GM21576 (cell line): ENCODE measurements around the gene SH3TC2.
A peak's percentile ranks its signal among the peaks of the same experiment; 100 is the strongest.

ENCODE experiments used
- ATAC-seq: cut with Tn5 transposase; IDR thresholded peaks from one replicate; pipeline ENCODE4 v1.9.1; 2021; ENCODE audit warnings: mild to moderate bottlenecking, moderate library complexity; ENCODE audit not compliant: unreplicated experiment

The SH3TC2 gene

DNA sequence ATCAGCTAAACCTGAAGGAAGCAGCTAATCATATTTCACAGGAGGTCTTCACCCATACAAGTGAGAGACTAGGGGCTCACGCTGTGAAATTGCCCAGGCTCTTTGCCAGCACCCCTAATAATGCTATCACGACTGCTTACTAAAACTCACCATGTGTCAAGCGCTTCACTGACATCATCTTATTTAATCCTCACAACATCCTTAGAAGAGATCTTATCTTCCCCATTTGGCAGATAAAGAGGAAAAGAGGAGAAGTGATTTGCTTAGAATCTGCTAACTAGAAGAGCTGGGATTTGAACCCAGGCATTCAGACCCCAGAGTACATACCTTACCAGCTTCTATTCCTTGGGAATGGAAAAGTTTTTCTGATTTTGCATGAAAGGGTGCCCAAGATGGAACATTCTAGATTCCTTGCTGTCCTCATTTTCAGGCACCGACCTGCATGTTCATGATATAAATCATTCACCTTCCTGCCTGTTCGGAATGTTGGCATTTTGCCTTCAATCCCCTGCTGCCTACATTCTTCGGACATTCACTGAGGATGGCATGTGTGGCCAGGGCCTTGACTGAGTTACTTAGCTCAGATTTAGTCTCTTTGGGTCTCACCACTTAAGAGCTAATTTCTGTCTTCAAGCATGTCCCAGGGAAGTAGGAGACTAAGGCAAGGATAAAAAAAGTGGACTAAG lies 88.1 kb downstream of the SH3TC2 start:
- no peak for ATAC-seq

DNA sequence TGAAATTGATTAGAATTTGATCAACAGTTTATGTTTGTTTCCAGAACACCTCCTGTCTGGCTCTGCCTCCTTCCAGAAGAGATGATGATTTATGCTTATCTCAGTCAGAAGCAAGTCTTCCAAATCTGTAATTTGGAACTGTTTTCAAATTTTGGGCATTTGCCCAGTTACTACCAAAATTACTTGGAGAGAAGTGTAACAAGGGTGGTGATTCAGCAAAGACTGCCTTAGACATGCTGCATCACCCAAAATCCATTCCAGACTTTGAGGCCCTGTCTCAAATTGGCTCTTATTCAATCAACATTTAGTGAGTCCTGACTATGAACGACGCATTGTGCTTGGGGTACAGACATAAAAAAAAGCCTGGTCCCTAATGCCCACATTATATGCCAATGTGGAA lies 89.4 kb downstream of the SH3TC2 start:
- ATAC-seq: no peak

DNA sequence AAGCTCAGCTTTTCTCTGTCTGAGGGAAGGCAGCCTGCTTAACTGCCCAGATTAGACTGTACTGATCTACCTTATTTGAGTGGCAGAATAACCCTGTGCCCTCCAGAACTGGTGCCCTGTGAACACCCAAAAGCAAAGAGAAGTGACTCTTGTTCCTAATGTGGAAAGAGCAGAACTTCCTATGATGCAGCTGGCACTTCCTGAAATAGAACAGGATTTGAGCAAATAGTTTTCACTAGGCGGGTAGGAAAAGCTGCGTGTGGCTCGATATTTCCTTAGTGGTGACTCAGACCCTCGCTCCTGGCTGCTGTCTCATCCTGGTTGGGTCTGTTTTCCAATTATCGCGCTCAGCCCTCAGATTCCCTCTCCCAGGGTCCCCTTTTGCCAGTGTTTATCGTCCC lies 89.9 kb downstream of the SH3TC2 start:
- no peak for ATAC-seq

DNA sequence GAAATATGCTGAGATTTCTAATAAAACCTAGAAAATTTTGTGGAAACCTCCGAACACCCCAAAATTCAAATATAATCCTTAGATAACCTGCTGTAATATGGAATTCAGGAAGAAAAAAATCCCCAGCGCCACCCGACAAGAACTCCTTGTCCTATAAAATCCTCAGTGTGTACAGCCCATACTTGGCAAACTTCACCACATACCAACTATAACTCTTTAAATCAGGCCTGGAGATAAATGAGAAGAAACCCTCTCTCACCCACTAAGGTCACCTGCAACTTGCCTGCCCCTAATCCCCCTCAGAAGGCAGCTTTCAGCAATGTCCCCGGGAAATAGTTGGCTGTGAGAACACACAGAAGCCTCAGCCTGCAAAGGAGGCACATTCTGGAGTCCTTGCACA lies 90.5 kb downstream of the SH3TC2 start:
- no peak for ATAC-seq

DNA sequence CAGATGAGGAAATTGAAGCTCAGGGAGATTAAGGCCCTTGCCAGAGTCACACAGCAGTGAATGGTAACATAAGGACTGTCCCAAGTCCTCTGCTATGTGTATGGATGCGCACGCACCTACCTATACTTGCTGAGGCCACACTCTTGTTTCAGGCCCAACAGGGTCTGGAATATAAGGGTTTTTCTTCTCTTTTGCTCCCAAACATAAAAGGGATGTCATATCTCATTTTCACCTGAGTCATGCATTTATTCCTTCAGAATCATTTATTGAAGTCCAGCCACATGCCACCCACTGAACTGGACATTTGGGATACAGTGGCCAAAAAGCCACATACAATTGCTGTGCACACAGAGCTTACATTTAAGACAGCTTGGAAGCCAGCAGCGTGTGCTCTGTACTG lies 92.0 kb downstream of the SH3TC2 start:
- no peak for ATAC-seq

DNA sequence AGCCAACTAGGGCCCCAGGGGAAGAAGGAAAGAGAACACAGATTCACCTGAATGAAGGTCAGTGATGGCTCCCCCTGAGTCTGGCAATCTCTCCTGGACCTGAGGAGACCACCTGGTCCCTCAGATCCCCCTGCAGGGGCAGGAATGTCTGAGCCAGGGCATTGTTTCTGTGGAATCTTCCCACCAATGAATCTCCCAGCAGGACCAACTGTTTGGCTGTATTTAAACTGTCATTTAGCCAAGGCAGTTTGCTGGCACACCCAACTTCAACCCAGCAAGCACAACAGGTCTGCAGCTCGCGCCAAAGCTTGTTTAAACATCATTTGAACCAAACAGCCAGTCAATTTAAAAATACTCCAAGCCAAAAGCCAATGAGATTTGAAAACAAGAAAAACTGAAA lies 92.6 kb downstream of the SH3TC2 start:
- ATAC-seq: no peak

DNA sequence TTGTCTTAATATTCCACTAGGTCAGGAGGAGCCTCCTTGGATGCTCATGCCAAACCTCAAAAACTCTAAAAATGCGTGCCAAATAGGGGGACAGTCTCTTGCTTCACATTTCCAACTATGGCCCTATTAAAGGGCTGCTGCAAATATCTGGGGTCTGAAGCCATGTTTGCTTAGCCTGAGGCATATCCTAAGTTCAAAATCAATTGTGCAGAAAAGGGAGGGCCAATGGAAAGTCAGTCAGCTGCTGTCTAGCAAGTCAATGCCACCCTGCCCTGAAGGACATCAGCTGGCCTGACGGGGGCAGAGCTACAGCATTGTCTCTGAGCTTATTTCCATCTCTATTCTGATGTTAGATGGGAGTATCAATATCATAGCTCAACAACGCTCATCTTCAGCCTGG lies 93.6 kb downstream of the SH3TC2 start:
- no peak for ATAC-seq

DNA sequence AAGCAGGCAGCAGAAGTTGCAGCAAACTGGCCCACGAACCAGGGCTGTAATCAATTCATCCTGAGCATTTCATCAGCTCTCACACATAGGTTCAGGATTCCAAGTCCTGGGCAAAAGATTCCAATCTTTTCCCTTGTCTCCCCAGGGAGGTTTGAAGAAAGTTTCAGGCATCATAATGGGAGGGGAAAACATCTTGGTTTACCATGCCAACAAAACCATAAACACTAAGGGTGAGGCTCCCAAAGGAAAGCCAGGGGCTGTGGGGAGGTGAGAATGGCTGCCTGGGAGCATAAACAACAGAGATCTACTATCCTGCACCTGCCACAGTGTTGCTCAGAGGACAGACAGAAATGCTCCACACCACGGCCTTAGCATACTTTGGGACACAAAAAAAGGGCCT lies 94.6 kb downstream of the SH3TC2 start:
- ATAC-seq: no peak

DNA sequence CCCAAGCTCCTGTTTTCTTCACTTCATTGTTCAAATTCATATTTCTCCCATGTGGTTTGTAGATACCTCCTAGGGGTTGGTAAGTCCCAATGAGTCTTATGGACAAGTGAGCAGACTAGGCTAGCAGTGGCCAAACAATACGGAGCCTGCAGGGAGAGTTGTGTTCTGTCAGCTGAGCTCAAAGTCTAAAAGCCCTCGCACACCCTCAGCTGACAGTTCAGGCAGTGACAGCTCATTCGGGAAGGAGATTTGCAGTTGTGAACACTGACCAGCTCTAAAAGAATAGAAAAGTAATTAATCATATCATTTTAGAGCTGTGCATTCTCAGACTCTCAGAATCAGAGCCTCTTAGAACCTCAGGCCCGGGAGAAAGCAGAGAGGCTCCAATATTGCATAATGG lies 95.1 kb downstream of the SH3TC2 start:
- no peak for ATAC-seq

DNA sequence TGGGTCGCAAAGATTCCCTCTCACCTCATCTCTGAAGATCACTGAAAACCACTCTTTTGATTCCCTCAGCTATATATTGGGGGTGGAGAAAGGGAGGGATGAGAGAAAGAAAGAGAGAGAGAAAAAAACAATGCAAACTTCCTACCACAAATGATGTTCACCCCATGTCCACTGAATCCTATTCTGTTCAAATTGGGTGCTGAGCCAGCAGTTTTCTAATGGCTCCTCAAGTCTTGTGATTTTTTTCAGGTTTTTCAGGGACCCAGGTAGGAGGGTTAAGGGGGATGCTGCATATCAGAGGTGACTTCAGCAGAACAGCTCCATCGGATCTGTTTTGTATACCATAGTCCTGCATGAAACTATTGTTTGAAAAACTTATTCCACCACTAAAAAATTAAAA lies 95.9 kb downstream of the SH3TC2 start:
- ATAC-seq: no peak

DNA sequence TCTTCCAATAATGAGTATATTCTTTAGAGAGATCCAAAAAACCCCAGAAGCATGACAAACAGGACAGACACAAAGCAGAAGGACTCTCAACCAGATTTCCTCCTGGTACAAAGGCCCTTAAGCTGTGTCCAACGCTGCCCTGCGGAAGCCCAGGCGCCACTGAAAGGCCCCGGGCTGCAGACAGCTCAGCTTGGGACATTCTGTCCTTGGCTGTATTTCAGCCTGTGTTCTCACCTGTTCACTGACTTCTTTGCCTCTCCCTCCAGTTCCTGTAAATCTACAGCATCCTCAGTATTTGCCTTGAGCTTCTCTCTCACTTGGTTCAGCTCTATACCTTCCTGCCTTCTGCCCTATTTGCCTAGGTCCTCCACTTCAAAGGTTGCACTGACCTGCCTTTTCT lies 96.5 kb downstream of the SH3TC2 start:
- no peak for ATAC-seq

DNA sequence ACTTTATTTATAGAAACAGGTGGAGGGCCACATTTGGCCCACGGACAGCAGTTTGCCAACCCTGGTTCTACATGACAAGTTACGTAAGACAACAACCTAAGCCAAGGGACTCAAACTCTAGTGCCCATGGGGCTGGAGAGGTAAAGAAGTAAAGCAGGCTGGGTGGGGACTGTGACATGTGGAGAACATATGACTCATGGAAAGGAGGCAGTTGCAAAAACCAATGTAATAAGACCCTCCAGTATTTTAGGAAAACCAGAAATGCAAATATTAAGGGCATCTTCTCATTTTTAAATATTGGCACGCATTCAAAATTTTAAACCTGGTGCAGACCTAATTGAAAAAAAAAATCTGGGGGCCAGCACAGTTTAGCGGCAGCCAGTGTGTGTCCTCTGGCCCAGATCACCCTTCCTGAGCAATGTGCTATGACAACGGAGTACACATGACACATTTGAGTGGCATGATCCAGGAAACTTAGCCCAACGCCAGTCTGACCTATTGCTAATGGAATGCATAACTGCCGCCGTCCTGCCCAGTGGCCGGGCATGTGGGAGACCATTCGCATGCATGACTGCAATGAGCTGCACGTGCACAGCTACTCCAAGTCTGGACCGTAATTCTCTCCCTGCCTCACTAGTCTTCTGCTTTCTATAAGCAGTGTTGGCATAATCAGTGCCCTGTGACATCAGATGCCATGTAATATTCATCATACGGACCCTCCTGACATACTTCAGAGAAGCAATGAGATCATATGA lies 97.2 kb downstream of the SH3TC2 start:
- no peak for ATAC-seq

DNA sequence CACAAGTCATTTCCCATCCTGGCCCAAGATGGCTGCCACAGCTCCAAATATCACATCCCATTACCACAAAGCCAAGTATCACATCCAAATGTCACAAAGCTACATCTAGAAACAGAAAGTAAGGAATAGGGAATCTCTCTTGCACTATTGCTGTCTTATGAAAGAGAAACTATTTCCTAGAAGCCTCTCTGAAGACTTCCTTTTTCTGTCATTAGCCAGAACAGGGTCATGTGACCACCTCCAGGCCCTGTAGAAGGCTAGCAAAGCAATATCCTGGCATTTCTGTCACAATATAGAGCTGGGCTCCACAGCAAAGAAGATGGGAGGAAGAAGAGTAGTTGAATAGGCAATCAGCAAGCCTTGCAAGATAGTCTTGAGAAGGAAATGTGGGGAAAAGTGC lies 99.2 kb downstream of the SH3TC2 start:
- no peak for ATAC-seq

DNA sequence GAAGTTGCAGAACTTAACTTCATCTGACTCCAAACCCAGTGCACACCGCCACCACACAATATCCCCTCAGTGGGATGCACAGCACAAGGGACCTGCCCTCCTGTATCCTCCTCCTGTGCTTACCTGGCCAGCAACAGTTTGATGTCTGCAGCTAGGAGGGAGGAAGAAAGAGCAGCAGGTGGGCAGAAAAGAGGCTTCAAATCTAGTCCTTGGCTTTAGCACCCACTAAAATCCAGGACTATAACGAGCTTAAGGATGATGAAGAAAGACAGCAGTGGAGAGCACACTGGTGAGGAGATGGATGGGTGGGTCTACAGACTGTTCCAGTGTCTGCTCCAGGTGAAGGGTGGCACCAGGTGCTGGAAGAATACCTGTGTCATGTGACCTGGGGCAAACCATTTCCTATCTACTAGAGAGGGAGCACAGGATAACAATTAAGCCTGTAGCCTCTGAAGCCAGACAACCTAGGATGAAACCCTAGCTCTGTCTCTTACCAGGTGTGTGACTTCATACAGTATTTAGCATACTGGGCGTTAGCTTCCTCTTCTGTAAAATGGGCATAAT lies 100.0 kb downstream of the SH3TC2 start:
- no peak for ATAC-seq

DNA sequence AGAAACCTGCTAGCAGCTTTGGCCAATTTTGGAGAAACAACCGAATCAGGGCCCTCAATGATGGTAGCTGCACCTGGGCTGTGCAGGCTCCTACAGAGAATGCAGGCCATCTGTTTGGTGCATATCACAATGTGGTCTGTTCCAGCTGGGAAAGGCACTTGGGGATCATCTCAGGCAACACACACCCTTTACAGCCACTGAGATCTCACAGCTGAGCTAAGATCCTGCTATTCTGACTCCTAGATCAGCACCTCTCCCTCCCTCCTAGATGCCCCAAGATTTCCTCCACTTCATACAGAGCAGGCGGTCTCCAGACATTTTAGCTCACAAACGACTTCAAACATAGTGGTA lies 100.7 kb downstream of the SH3TC2 start:
- ATAC-seq: no peak

DNA sequence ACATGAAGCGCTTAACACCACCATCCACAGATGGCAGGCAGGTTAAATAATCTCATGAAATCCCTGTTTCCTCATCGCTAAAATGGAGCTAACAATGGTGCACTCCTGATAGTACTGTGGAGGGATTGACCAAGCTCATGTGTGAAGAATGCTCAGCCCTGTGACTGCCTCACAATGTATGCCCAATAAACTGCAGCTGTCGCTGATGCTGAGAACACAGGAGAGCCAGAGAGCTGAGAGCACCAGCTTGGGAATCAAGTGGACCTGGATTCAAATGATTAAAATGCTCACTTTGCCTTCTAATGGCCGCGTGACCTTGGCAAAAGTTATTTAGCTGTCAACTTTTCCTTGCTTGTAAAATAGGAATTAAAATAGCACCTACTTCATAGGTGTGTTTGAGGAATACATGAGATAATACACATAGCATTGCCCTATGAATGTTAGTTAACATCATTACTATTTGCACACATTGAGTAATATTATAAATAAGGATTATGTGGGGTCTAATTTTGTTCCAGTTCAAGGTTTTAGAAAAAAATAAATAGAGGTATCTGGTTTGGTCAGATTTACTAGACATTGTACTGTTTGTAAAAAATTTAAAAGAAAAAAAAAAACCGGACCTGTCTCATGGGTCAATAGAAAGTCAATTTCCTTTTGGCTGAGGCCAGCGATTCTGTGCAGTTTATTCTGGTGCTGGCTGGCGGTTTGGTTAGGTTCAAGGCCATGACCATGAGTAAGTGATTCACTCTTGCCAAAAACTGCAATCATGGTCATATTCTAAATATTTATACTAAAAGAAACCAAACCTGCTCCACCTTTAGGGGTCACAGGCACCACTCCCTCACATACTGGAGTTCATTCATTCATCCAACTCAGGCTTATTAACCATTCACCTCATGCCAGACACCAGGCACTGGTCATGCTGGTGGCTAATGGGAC lies 101.3 kb downstream of the SH3TC2 start:
- no peak for ATAC-seq

DNA sequence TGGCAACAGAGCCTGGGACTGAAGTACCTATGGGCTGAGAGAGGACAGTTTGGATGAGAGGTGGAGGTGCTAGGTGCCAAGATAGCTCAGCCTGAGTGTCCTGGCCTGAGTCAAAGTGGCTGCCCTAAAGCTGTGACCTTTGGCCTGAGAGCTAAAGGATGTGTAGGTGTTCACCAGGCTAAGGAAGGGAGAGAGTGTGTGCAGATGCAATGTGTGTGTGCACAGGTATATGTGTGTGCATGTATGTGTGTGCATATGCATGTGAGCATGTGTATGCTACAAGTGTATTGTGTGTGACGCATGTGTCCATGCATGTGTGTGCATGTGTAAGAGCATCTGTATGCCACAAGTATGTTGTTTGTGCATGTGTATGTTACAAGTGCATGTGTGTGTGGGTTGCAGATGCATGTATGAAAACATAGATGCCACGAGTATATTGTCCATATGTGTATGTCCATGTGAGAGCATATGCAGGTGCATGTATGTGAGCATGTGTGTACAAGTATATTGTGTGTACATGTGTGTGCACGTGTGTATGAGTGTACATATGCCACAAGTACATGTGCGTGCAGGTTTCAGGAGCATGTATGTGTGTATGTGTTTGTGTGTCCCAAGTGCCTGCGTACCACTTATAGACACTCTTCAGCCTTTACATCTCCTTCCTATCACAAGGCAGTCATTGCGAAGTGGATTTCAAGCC lies 102.6 kb downstream of the SH3TC2 start:
- ATAC-seq: no peak

DNA sequence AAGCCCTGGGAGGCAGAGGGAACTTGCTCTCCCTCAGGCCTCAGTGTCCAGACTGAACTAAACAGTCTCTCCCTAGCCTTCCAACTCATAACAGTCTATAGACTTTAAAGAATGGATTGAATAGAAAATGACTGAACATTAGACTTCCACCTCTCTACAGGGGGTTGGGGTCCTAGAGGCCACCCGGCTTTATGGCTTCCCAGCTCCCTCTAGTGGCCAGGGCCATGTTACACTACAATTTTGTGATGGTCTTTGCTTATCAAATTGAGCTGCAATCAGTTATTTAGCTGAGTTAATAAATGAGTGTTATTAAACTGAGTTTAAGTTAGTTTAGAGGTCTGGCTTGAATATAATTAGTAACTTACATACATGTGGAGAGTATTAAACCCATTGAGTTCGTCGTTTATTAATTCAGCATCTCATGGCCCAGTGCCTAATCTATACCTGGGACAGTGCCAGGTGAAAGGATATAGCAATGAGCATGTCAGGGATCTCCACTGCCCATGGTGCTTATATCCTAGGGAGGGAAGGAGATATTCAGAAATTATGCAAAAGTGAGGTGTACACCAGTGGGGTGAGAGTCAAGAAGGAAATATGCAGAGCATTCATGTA lies 105.2 kb downstream of the SH3TC2 start:
- ATAC-seq: peak; percentile 51

DNA sequence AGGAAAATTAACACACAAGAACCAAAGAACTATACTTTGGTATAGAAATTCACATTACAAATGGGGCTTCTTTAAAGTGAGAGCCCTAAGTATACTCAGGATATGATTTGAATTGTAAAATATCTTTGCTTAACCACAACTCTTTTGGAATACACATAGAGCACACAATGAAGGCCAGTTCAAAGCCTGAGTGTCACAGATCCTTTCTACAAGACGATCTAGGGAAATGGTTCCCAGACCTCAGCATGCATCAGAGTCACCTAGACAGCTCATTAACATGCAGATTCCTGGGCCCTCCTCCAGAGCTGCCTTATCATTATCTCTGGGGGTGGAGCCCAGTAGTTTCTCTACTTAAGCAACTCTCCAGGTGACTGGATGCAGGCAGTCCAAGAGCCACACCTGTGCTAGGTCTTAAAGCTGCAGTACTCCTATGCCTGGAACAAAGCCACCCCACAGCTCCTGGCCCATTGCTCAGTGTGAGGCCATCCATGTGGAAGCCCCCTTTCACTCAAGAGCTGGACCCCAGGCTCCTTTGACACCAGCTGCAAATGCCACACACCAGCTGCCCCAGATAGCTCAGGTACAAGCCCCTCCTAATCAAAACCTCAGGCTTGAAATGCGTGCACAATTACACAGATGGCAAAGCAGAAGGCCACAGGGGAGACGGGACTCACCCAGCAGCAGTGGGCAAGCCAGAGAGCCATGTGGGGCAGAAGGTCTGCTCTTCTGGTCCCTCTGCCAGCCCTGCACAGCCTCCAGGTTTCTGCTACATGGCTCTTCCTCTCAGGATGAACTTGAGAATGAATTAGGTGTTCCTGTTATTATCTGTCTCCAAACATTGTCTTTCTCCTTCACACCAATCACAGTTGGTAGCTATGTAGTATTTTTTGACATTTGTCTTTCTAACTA lies 106.1 kb downstream of the SH3TC2 start:
- no peak for ATAC-seq
